GM19099 (cell line): ENCODE measurements around the gene DIMT1.

Source experiments
- POLR2A ChIP-seq: IDR thresholded peaks from 3 replicates; pipeline ENCODE4 v1.6.1; 2011; ENCODE audit warnings: low read depth; ENCODE audit not compliant: insufficient read length; ENCODE audit errors: extremely low read depth

DIMT1 gene

DNA sequence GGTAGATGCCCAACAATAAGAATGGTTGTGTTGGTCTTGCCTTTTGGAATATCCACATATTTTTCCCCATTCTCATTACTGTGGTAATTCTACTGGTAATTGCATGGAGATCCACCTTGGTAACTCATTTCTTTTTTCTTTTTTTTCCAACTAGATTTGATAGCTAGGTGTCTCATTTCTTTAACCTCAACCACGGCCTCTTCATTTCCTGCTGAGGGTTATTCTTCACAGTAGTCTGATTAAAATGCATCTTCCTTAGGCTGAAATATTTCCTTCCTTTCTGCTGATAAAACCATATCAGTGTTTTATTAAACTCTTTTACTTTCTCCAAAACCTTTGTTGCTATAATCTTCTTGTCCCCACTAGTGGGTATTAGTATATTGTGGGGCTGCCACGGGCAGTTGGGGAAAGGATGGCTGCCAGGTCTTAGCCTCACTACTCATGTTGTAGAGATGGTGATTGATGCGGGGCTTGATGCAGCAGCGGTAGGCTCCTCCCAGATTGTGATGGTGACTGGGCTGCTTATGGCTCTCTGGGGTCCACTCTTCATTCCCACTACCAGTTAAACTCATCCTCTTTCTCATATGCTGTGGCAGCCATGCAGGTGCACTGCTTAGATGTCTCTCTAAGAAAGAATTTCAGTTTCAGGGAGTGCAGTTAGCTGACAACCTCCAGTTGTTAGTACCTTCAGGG is 61.8 kb downstream of the DIMT1 start:
- no peak for TF ChIP-seq POLR2A

DNA sequence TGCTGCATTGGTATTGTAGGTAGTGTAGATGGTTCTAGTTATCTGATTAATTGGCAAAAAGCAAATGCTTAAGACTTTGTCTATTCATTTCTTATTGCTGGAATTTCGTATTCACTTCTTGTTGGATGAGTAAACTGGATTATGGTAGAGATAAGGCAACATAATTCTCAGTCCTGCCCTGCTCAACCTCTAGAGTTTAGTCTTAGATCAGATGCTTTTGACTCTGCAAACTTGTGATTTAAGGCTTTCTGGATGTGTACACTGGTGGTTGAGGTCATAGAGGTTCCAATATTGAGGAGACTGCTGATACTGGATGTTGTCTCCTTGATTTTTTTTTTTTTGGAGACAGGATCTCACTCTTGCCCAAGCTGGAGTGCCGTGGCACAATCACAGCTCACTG is 62.7 kb downstream of the DIMT1 start:
- TF ChIP-seq POLR2A: no peak

DNA sequence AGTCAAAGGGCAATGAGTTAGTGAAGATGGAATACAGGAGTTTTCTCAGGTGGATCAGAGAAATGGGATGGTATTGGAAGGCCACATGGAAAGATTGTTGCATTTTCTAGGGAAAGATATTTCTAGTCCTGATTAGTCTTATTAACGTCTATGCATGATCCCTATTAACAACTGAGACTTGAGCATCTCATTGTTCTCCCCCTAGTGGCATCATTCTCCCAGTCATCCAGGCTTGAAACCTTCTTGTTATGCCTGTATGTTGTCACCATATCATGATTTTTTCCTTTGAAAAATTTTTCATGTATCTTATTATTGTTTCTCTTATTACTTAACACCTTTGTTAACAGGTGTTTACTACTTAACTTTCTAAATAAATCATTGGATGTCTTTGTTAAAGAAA is 63.3 kb downstream of the DIMT1 start:
- TF ChIP-seq POLR2A: no peak
